ENCODE measurements around the gene TMEM235.

DNA sequence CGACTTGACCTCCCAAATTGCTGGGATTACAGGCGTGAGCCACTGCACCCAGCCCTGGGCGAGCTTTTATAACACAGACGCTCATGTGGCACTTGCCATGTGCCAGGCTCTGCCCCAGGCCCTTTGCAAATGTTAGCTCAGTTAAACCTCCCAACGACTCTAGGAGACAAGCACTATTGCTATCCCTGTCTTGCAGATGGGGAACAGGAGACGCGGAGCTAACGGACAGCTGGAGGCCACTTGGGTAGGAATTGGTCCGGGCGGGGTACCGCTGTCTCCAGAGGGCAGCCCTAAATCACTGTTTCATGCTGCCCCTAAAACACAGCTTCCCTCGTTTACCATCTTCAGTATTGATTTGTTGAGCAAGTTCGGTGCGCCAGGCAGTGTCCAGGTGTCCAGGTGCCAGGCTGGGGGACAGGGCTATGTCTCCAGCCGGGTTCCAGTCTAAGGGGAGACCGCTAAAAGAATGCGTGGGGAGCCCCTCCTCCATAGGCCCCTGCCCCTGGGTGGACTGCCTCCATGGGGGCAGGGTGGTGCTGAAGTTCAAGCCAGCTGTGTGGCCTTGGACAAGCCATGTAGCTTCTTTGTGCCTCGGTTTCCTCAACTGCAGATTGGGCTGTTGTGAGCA, 23.7 kb downstream of the TMEM235 start:
- TF ChIP-seq POLR2AphosphoS5 (IDR thresholded peaks at IDR 0.05; ENCODE audit: borderline replicate concordance, low read depth, low read length) (no peak), EZH2 (IDR thresholded peaks at IDR 0.05) (no peak)

Measured in SK-N-MC (cell line).